Ishikawa (cell line): ENCODE data around the gene FAM162A.

Source experiments
- CEBPB ChIP-seq: IDR thresholded peaks from 2 replicates; pipeline ENCODE4 v1.6.1; 2012
- CREB1 ChIP-seq: IDR thresholded peaks from 2 replicates; pipeline ENCODE4 v1.6.1; 2012; ENCODE audit warnings: low read depth
- EGR1 ChIP-seq: IDR thresholded peaks from 2 replicates; pipeline ENCODE4 v1.6.1; 2012
- EP300 ChIP-seq: IDR thresholded peaks from 2 replicates; pipeline ENCODE4 v1.6.1; 2012; ENCODE audit warnings: borderline replicate concordance
- FOXM1 ChIP-seq: IDR thresholded peaks from 2 replicates; pipeline ENCODE4 v1.6.1; 2012; ENCODE audit warnings: low read depth, borderline replicate concordance
- NFIC ChIP-seq: IDR thresholded peaks from 2 replicates; pipeline ENCODE4 v1.6.1; 2012
- RAD21 ChIP-seq: IDR thresholded peaks from 2 replicates; pipeline ENCODE4 v1.6.1; 2012; ENCODE audit warnings: low read depth
- TAF1 ChIP-seq: IDR thresholded peaks from 2 replicates; pipeline ENCODE4 v1.6.1; 2012; ENCODE audit warnings: low read depth, mild to moderate bottlenecking
- TCF12 ChIP-seq: IDR thresholded peaks from 2 replicates; pipeline ENCODE4 v1.6.1; 2012; ENCODE audit warnings: low read depth
- TEAD4 ChIP-seq: IDR thresholded peaks from 2 replicates; pipeline ENCODE4 v1.6.1; 2012
- YY1 ChIP-seq: IDR thresholded peaks from 2 replicates; pipeline ENCODE4 v1.6.1; 2012; ENCODE audit warnings: low read depth
- ZBTB7A ChIP-seq: IDR thresholded peaks from 2 replicates; pipeline ENCODE4 v1.6.1; 2012; ENCODE audit warnings: low read depth
- TF ChIP-seq, protein P1 (sequence below): IDR thresholded peaks from 2 replicates; pipeline ENCODE4 v1.6.1; 2012; ENCODE audit warnings: low read depth, mild to moderate bottlenecking
- TF ChIP-seq, protein P2 (sequence below): IDR thresholded peaks from 2 replicates; pipeline ENCODE4 v1.6.1; 2012
- TF ChIP-seq, protein P3 (sequence below): IDR thresholded peaks from 2 replicates; pipeline ENCODE4 v1.6.1; 2012

FAM162A gene

DNA sequence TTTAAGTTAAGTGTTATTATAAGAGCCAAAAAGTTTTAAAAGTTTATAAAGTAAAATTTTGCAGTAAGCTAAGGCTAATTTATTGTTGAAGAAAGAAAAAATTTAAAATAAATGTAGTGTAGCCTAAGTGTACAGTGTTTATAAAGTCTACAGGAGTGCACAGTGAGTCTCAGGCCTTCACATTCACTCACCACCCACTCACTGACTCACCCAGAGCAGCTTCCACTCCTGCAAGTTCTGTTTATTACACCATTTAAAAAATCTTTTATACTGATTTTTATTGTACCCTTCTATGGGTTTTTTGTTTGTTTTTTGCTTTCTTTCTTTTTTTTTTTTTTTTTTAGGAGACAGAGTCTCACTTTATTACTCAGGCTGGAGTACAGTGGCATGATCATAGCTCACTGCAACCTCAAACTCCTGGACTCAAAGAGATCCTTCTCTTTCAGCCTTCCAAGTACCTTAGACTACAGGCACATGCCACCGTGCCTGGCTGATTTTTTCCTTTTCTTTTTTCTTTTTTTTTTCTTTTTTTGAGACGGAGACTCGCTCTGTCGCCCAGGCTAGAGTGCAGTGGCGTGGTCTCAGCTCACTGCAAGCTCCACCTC lies 33.1 kb upstream of the FAM162A start:
- TF ChIP-seq TEAD4 (no peak), EP300 (no peak), TAF1 (no peak), YY1 (no peak), TCF12 (no peak)
- TF ChIP-seq, protein P1, sequence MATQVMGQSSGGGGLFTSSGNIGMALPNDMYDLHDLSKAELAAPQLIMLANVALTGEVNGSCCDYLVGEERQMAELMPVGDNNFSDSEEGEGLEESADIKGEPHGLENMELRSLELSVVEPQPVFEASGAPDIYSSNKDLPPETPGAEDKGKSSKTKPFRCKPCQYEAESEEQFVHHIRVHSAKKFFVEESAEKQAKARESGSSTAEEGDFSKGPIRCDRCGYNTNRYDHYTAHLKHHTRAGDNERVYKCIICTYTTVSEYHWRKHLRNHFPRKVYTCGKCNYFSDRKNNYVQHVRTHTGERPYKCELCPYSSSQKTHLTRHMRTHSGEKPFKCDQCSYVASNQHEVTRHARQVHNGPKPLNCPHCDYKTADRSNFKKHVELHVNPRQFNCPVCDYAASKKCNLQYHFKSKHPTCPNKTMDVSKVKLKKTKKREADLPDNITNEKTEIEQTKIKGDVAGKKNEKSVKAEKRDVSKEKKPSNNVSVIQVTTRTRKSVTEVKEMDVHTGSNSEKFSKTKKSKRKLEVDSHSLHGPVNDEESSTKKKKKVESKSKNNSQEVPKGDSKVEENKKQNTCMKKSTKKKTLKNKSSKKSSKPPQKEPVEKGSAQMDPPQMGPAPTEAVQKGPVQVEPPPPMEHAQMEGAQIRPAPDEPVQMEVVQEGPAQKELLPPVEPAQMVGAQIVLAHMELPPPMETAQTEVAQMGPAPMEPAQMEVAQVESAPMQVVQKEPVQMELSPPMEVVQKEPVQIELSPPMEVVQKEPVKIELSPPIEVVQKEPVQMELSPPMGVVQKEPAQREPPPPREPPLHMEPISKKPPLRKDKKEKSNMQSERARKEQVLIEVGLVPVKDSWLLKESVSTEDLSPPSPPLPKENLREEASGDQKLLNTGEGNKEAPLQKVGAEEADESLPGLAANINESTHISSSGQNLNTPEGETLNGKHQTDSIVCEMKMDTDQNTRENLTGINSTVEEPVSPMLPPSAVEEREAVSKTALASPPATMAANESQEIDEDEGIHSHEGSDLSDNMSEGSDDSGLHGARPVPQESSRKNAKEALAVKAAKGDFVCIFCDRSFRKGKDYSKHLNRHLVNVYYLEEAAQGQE, result no peak
- TF ChIP-seq, protein P2, sequence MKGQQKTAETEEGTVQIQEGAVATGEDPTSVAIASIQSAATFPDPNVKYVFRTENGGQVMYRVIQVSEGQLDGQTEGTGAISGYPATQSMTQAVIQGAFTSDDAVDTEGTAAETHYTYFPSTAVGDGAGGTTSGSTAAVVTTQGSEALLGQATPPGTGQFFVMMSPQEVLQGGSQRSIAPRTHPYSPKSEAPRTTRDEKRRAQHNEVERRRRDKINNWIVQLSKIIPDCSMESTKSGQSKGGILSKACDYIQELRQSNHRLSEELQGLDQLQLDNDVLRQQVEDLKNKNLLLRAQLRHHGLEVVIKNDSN, result no peak

DNA sequence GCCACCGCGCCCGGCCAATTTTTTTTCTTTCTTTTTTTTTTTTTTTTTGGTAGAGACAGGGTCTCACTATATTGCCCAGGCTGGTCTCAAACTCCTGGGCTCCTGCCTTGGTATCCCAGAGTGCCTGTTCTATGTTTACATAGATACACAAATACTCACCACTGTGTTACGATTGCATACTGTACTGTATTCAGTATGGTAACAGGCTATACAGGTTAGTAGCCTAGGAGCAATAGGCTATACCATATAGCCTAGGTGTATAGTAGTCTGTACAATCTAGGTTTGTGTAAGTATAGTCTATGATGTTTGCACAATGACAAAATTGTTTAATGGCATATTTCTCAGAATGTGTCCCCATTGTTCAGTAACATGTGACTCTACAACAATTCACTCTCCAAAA lies 32.4 kb upstream of the FAM162A start:
- TF ChIP-seq, protein P1, result no peak
- TF ChIP-seq RAD21 (no peak), ZBTB7A (no peak), CREB1 (no peak), CEBPB (no peak)

DNA sequence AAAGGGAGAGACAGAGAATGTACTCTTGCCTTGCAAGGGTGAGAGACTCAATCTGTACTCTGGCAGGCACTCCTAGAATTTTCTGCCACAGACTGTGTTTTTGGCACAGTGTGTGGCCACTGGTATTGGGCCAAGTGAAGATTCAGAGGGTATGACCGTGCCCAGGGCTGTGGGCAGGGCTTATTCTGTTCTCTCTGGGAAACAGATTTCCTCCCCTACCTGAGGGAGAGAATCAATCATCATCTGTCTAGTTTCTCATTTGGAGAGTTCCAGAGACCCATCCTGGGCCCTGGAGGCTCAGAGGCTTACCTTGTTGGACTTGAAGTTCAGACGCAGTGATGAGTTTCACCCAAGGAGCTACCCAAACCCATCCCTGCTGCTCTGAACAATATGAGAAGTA lies 30.8 kb upstream of the FAM162A start:
- TF ChIP-seq EGR1 (no peak), CREB1 (no peak), TAF1 (no peak), NFIC (no peak), YY1 (no peak), EP300 (no peak), TEAD4 (no peak), RAD21 (no peak), TCF12 (no peak)
- TF ChIP-seq, protein P1, result no peak

DNA sequence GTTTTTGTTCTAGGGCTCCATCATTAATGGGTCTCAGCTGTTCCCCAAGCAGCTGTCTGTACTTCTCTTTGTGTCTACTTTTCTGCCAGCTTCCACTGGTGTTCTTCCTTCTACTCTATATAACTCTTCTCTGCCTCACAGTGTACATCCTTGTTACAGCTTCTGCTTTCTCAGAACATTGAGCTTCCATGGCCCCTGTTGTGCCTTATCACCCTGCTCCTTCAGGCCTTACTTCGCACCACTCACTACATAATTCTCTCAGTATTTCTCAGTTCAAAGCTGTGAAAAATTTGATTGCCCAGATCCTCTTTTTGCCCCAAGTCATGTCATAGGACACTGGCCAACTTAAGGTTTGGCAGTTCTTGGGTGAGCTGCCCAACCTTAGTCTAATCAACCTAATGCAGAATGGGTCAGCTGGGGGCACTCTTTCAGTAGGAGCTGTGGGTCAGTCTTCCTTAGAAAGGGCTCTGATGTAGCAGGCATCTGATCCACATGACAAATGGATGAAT lies 30.0 kb upstream of the FAM162A start:
- TF ChIP-seq TEAD4 (no peak), TCF12 (no peak), YY1 (no peak), ZBTB7A (no peak), NFIC (no peak), CREB1 (no peak), EGR1 (no peak), FOXM1 (no peak), TAF1 (no peak), RAD21 (no peak), CEBPB (no peak), EP300 (no peak)
- TF ChIP-seq, protein P1, result no peak
- TF ChIP-seq, protein P3, sequence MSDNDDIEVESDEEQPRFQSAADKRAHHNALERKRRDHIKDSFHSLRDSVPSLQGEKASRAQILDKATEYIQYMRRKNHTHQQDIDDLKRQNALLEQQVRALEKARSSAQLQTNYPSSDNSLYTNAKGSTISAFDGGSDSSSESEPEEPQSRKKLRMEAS, result no peak
- TF ChIP-seq, protein P2, result no peak
